Astrocyte (in vitro differentiated cells and primary cell): ENCODE results near the gene PELO.

ENCODE experiments used
- EZH2 ChIP-seq: IDR thresholded peaks from 2 replicates; pipeline ENCODE4 v1.6.1; 2012; ENCODE audit warnings: mild to moderate bottlenecking, low read length, inconsistent platforms; ENCODE audit not compliant: insufficient read depth
- TF ChIP-seq, protein P1 (sequence below): IDR thresholded peaks from 2 replicates; pipeline ENCODE4 v1.5.1; 2011; ENCODE audit warnings: low read depth, mild to moderate bottlenecking, inconsistent platforms, low read length, moderate library complexity; ENCODE audit not compliant: insufficient read depth

DNA sequence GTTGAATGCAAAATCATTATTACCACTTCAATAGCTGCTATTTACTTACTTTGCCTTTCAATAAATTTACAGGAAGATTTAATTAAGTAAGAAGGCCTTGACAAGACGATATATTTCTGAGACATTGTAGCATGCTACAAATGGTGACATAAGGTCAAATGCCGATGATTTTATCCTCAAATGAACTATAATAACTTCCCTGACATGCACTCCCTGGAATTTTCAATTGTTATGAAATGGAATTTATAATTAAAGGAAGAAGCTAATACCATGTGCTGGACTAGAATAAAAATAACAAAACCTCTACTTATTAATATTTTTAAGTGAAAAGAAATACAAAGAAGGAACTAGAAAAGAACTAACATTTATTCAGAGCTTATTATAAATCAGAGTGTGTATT is 30.2 kb upstream of the PELO start:
- TF ChIP-seq, protein P1, sequence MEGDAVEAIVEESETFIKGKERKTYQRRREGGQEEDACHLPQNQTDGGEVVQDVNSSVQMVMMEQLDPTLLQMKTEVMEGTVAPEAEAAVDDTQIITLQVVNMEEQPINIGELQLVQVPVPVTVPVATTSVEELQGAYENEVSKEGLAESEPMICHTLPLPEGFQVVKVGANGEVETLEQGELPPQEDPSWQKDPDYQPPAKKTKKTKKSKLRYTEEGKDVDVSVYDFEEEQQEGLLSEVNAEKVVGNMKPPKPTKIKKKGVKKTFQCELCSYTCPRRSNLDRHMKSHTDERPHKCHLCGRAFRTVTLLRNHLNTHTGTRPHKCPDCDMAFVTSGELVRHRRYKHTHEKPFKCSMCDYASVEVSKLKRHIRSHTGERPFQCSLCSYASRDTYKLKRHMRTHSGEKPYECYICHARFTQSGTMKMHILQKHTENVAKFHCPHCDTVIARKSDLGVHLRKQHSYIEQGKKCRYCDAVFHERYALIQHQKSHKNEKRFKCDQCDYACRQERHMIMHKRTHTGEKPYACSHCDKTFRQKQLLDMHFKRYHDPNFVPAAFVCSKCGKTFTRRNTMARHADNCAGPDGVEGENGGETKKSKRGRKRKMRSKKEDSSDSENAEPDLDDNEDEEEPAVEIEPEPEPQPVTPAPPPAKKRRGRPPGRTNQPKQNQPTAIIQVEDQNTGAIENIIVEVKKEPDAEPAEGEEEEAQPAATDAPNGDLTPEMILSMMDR, result no peak
- TF ChIP-seq EZH2, result no peak
